Gastroesophageal sphincter (tissue), 3 donors: Measurements from ENCODE around the gene RWDD4.

Experiments
- EP300 ChIP-seq: sonication (generic); formaldehyde crosslinking; IDR thresholded peaks from one replicate; pipeline ENCODE4 v1.6.1; 2017; ENCODE audit warnings: antibody characterized with exemption, mild to moderate bottlenecking
- TF ChIP-seq, protein P1 (sequence below), 4 experiments: fragments of 200-600 bp in 2 of 4; fragments of 450-650 bp in 2 of 4; sonication (generic) in 1 of 4; IDR thresholded peaks; one replicate each; pipeline ENCODE4 v1.5.1; 2017 to 2019; ENCODE audit warnings: antibody characterized with exemption in 4 of 4, mild to moderate bottlenecking in 2 of 4, moderate library complexity in 2 of 4

DNA sequence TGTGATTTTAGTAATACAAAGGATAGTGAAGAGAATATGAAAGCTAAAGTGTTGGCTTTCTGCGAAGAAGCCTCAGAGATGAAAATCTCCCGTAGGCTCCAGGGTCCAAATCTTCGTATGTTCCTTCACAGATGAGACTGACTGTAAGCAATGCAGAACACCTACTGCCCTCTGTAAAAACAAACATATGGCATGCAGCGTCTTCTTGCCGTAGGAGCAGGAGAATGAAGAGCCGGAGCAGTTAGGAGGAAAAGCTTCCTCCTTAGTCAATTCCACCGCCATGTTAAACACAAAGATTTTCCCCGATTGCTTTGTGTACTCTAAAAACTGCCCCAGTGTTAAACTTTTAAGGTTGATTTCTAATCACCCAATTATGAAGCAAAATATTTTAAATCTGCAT, 22.5 kb downstream of the RWDD4 start:
- TF ChIP-seq EP300 = no peak
- TF ChIP-seq, protein P1, sequence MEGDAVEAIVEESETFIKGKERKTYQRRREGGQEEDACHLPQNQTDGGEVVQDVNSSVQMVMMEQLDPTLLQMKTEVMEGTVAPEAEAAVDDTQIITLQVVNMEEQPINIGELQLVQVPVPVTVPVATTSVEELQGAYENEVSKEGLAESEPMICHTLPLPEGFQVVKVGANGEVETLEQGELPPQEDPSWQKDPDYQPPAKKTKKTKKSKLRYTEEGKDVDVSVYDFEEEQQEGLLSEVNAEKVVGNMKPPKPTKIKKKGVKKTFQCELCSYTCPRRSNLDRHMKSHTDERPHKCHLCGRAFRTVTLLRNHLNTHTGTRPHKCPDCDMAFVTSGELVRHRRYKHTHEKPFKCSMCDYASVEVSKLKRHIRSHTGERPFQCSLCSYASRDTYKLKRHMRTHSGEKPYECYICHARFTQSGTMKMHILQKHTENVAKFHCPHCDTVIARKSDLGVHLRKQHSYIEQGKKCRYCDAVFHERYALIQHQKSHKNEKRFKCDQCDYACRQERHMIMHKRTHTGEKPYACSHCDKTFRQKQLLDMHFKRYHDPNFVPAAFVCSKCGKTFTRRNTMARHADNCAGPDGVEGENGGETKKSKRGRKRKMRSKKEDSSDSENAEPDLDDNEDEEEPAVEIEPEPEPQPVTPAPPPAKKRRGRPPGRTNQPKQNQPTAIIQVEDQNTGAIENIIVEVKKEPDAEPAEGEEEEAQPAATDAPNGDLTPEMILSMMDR (IDR thresholded peaks at IDR 0.05) = no peak
